ENCODE data around the gene MDC1.
"Not testable (repeated sequence)": the region's sequence is repeated elsewhere in the genome, so short reads cannot be mapped to it uniquely, and the experiment has no call there.

The MDC1 gene, protein sequence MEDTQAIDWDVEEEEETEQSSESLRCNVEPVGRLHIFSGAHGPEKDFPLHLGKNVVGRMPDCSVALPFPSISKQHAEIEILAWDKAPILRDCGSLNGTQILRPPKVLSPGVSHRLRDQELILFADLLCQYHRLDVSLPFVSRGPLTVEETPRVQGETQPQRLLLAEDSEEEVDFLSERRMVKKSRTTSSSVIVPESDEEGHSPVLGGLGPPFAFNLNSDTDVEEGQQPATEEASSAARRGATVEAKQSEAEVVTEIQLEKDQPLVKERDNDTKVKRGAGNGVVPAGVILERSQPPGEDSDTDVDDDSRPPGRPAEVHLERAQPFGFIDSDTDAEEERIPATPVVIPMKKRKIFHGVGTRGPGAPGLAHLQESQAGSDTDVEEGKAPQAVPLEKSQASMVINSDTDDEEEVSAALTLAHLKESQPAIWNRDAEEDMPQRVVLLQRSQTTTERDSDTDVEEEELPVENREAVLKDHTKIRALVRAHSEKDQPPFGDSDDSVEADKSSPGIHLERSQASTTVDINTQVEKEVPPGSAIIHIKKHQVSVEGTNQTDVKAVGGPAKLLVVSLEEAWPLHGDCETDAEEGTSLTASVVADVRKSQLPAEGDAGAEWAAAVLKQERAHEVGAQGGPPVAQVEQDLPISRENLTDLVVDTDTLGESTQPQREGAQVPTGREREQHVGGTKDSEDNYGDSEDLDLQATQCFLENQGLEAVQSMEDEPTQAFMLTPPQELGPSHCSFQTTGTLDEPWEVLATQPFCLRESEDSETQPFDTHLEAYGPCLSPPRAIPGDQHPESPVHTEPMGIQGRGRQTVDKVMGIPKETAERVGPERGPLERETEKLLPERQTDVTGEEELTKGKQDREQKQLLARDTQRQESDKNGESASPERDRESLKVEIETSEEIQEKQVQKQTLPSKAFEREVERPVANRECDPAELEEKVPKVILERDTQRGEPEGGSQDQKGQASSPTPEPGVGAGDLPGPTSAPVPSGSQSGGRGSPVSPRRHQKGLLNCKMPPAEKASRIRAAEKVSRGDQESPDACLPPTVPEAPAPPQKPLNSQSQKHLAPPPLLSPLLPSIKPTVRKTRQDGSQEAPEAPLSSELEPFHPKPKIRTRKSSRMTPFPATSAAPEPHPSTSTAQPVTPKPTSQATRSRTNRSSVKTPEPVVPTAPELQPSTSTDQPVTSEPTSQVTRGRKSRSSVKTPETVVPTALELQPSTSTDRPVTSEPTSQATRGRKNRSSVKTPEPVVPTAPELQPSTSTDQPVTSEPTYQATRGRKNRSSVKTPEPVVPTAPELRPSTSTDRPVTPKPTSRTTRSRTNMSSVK (N-terminal part only)

DNA sequence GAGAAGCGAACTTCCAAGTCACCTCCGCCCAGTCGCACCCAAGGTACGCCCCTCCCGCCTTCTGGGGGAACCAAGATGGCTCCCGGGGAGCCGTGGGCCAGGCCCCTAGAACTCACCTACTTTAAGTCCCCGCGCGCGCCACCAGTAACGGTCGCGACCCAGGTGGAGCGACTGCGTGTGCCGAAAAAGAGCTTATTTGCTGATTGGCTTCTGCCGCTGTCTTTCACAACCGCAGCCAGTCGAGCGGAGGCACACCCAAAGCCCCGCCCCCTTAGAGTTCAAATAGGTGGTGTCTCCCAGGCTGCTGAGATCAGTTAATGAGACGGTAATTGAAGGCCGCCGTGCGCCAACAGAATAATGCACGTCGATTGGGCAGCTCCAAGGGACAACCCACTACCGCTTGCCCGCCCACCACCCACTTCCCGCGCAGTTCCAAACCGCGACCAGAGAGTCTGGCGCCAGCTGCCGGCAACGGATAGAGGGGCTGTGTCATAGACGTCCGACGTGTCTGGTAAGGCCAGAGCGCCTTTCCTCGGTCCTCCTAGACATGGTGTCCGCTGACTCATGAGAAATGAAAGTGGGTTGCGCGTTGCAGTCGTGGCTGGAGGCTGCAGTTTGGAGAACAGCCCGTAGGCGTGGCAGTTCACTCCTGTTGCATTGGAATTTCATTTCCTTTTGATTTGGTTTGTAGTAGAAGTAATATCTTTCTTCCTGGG lies at the start of gene MDC1:
TSS of gene MDC1 (minus strand) at position 153 of the 716 bp plus-strand sequence. CDS start 2,106 bp downstream, outside the sequence.
- DNase-seq, result peak; percentile 99

GRCh38 chr6:30766461-30767157 lies 49.5 kb upstream of the MDC1 start:
- no peak for DNase-seq

DNA sequence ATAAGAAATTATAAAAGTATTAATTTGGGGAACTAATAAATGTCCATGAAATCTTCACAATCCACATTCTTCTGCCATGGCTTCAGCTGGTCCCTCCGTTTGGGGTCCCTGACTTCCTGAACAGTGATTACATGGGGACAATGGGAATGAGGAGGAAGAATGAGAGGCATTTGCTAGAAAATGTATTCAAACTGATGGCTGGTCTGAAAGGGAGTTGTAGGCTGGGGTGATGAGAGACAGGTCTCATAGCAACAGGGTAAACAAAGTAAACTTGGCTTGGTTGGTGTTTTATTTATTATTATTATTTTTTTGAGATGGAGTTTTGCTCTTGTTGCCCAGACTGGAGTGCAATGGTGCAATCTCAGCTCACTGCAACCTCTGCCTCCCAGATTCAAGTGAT lies 48.4 kb upstream of the MDC1 start:
- not testable (repeated sequence) for DNase-seq

DNA sequence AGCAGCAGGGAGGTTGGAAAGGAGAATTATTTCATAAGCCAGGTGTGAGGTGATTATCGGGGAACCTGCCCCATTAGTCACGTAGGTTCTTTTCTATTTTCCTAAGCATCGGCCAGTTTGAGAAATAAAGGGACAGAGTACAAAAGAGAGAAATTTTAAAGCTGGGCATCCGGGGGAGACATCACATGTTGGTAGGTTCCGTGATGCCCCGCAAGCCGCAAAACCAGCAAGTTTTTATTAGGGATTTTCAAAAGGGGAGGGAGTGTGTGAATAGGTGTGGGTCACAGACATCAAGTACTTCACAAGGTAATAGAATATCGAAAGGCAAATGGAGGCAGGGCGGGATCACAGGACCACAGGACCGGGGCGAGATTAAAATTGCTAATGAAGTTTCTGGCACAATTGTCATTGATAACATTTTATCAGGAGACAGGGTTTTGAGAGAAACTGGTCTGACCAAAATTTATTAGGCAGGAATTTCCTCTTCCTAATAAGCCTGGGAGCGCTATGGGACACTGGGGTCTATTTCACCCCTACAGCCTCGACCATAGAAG lies 47.5 kb upstream of the MDC1 start:
- DNase-seq, result not testable (repeated sequence)

GRCh38 chr6:30763618-30764489 lies 46.8 kb upstream of the MDC1 start:
- DNase-seq, result peak; percentile 55

DNA sequence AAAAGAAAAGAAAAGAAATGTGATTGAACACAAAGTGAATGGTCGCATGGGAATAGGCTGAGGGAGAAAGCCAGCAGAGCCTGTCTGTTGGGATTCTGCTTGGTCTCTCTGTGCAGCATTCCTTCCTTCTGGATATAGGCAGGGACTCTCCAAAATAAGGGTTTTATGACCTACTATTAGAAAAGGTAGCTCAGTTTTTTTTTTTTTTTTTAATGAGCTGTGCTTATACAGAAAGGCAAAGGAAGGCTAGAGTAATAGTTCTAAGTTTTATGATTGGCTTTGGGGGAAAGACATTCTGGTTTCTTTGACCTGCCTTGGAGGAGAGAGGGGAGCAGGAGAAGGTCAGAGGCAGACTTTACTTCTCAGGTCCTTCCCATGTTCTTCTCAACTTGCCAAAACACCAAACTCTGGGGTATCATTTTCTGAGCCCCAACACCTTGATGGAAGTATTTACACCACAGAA lies 46.1 kb upstream of the MDC1 start:
- no peak for DNase-seq

DNA sequence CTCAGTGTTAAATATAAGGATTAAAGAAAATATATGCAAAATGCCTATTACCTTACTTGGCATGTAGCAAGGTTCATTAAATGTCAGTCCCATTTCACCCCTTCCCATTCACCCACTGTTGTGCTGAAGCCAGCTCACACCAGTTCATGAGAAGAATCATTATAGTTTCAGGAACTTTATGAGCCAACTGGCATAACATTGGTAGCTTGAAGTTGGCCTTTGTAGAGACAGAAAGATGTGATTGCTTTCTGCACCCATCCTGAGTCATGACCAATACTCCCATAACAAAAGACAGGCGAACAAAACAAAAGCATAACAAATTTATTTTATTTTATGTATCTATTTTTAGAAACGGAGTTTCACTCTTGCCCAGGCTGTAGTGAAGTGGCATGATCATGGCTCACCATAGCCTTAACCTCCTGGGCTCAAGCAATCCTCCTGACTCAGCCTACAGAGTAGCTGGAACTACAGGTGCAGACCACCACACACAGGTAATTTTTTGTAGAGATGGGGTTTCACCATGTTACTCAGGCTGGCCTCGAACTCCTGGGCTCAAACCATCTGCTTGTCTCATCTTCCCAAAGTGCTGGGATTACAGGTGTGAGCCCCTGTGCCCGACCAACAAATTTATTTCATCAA lies 44.8 kb upstream of the MDC1 start:
- DNase-seq, result no peak

GRCh38 chr6:30760549-30760948 lies 43.5 kb upstream of the MDC1 start:
- DNase-seq, result no peak

DNA sequence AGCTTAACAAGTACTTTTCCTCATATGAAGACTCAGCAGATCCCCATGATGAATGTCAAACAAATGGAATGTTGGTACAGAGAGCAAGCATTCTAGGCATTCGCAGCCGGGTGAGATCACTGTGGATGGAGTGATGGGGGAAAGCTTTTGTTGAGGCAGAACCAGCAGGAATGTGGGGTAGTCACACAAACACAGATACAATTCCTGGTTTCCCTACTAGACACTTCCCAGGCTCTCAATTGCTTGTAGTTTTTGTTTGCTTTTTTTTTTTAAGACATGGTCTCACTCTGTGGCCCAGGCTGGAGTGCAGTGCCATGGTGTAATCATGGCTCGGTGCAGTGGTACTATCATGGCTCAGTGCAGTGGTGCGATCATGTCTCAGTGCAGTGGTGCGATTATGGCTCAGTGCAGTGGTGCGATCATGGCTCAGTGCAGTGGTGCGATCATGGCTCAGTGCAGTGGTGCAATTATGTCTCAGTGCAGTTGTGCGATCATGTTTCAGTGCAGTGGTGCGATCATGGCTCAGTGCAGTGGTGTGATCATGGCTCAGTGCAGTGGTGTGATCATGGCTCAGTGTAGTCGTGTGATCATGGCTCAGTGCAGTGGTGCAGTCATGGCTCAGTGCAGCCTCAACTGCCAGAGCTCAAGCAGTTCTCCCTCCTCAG lies 42.6 kb upstream of the MDC1 start:
- DNase-seq, result no peak

DNA sequence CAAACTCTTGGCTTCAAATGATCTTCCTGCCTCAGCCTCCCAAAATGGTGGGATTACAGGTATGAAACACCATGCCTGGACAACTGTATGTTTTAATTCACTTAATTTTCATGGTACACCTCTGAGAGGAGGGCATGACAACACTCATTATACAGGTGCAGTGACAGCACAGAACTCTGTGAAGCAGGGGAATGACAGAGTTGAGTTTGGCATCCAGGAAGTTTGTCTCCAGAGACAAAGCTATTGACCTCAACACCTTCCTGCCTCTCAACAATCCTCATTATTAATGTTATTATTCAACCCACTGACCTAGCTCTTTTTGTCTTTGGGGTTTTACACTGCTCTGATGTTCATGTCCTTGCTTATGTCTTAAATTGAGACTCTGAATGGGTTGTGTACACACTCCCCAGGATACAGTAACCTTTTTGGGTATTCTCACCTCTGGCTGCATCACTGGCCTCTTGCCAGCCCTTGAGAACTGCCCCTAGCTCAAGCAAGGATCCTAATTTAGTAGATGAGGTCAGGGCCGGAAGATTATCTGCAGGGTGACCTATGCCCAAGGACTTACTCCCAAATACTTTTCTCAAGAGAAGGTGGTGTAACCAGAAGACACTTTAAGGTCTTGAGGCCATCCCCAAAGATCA lies 40.3 kb upstream of the MDC1 start:
- no peak for DNase-seq

DNA sequence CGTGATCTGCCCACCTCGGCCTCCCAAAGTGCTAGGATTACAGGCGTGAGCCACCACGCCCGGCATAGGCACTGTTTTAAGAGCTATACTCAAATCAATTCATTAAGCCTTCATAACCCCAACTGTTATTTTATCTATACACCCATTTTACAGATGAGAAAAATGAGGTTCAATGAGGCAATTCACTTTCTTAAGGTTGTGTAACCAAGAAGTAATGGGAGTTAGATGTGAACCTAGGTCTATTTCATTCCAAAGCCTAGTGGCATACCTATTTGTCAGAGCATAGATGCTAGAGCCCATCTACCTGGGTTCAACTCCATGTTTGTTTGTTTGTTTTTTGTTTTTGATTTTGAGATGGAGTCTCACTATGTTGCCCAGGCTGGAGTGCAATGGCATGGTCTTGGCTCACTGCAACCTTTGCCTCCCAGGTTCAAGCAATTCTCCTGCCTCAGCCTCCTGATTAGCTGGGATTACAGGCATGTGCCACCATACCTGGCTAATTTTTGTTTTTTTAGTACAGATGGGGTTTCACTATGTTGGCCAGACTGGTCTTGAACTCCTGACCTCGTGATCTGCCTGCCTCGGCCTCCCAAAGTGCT lies 39.4 kb upstream of the MDC1 start:
- DNase-seq, result not testable (repeated sequence)

- DNase-seq, result no peak
These were observed 37.5 kb upstream of the MDC1 start for GRCh38 chr6:30754631-30755030.

DNA sequence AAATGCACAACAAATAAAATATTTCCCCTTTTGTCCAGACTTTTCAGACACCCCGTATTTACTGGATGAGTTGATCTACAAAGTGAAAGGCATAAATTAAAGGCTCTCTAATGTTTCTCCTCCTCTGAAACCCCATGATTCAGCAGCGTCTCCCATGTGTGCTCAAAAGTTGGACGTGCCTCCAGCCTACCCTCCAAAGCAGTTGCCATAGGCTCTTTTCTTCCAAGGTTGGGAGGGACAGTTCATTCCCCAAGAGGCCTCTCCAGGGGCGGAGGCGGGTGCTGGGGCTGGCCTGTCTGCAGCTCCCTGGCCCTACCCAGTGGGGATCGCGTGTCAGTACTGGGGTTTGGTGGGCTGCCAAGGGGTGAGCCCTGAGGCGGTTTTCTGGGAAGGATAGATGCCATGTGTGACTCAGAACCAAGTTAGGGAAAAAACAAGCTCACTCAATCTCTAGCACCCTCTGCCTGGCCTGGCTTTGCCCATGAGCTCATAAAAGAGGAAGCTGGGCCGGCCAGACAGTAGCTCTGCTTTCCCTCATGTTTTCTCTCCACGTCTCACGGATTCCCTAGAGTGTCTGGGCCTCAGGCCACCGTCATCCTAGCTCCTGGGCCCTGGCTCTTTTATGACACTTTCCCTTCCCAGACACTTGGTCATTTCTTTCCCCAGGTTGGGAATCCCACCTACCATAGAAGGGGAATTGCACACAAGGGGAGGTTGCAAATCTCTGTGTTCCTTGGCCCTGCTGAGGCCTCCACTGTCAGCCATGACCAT lies 35.3 kb upstream of the MDC1 start:
- no peak for DNase-seq

- DNase-seq, result no peak
These were observed 33.2 kb upstream of the MDC1 start for GRCh38 chr6:30750379-30750668.

DNA sequence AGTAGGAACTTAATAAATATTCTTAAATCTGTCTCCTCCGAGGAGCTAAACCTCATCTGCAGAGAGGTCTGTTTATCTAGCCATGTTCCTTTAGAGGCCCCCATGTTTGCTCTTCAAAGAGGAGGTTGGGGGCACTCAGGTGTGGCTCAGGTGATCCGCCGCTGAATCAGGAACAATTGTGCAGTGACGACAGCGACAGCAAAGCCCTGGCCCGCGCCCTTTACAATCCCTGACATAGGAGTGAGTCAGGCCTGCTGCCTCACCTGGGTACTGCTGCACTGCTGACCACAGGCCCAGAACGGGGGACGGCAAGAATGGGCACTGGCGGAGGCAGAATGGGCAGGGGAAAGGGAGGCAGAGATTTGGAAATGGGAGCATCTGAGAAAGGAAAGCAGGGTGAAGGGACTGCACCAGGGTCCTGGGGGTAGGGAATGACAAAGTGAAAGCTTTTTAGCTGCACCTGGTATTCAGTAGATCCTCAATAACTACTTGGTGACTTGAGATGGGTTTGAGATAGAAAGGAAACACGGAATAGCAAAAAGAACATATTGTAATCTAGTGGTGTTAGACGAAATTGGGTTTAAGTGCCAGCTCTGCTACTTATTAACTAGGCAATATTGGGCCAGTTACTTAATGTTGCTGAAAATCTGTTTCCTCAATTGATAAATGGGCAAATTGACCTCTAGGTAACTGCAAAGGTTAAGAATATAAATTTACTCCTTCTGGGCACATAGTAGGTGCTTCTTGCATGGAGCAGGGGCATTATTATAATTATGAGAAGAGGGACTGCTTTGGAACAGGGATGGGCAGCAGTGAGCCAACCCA lies 32.7 kb upstream of the MDC1 start:
- no peak for DNase-seq

- no peak for DNase-seq
These were observed 31.9 kb upstream of the MDC1 start for GRCh38 chr6:30748851-30749540.

All from NCI-H774 (cell line).